Subcutaneous adipose tissue (tissue), 4 donors: ENCODE results near the gene FRZB. TPM values are rescaled to one million over a fixed set of nuclear protein-coding genes. Genes with fewer than 3 reads are reported as not detected.

Experiments
- CTCF ChIP-seq: fragments of 450-650 bp; IDR thresholded peaks from one replicate; pipeline ENCODE4 v1.5.1; 2016; ENCODE audit warnings: low read depth, mild to moderate bottlenecking, control low read depth, antibody characterized with exemption, moderate library complexity
- total RNA-seq, 4 donors: library from RNA; depleted of rRNA; stranded (reverse); fragments of >200 nt; gene quantifications; one replicate each; pipeline ENCODE4 v1.1.0, GENCODE V29; 2016

Gene FRZB, protein sequence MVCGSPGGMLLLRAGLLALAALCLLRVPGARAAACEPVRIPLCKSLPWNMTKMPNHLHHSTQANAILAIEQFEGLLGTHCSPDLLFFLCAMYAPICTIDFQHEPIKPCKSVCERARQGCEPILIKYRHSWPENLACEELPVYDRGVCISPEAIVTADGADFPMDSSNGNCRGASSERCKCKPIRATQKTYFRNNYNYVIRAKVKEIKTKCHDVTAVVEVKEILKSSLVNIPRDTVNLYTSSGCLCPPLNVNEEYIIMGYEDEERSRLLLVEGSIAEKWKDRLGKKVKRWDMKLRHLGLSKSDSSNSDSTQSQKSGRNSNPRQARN
- 1 to 10 TPM in 2 of 4 donors, under 1 TPM in 2; 0.57 to 8.1 (median 1.6) TPM for total RNA-seq

- no peak for TF ChIP-seq CTCF
Observed at GRCh38 chr2:182866461-182867406, at the start of gene FRZB. Gene FRZB (minus strand): TSS chr2:182866637. CDS start chr2:182866552, 85 bp downstream.

DNA sequence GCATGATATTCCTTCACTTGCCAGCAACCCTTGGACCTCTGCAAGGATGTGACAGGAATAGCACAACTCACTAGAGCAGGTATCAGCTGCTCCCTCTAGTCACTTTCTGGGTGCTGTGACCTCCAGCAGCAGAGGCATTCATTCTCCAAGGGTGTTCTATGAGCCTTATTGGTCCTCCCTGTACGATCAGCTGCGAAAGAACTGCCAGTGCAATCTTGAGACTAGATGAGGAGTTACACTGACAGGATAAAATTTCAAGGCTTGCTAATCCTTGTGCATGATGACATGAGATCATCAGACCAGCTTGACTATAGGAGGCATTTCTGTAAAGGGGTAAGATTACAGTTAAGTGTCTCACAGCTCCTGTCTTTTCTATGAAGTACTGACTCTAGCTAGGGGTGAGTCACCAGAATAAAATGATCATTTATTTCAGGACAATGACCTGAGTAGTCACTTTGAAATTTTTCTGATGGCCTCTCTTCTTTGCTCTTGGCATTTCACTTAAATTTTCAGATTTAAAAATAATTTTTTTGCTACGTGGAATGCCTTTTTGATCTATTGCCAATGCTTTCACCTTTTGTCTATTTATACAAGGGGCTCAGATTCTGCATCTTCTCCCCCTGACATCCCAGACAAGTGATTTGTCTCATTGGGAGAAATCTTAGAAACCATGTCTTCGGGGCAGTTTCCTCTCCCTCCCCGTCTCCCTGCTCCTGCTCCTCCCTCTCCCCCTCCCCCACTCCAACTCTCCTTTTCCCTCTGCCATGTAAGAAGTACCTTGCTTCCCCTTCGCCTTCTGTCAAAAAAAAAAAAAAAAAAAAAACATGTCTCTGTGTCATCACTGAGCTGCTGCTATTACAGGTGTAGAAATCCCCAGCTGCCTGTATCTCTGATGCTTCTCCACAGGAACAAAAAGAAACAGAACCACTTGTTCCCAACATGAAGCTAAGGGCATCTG lies 49.2 kb upstream of the FRZB start:
- no peak for TF ChIP-seq CTCF

- no peak for TF ChIP-seq CTCF
Observed at GRCh38 chr2:182914852-182915251, 48.4 kb upstream of the FRZB start.

- TF ChIP-seq CTCF, result no peak
Observed at GRCh38 chr2:182913064-182913463, 46.6 kb upstream of the FRZB start.

- TF ChIP-seq CTCF, result no peak
Observed at GRCh38 chr2:182912518-182912915, 46.1 kb upstream of the FRZB start.

DNA sequence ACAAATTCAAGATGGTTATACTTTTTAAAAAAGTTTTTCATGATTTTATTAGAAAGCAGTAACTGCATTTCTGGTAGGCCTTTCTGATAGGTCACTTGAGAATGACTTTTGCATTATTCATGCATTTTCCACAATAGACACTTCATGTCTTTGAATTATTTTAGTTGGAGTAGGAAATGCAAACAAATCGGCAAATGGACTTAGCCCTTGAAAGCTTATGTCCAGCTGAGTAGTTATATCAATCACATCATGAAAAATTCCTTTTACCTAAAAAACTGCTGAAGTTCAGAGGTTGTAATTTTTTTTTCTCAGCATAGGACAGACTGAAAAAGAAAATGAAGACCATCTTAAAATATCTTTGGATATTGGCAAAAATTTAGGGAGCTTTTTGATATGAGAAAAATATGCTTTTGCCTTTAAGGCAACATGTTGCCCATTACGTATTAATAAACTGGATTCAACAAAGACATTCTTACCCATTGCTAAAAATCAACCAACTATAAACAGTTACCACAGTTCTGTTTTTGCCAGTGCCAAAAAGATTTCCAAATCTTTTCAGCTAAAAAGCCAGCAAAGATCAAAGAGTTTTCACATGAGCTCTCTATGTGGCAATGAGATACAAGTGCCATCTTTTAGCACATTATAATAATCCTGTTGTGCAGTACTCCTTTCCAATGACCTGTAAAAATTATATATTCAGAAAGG lies 45.5 kb upstream of the FRZB start:
- no peak for TF ChIP-seq CTCF
